ENCODE results near the gene BRMS1L. TPM values are rescaled to one million over a fixed set of nuclear protein-coding genes. Genes with fewer than 3 reads are reported as not detected.

Gene BRMS1L
- total RNA-seq, 2 experiments from 2014 or later = 6.1 to 9.2 TPM

- intact Hi-C loops (cut with DNase I, micrococcal nuclease) = no loop called here
- Mint-ChIP-seq H3K9me3 (peaks cover 2% of the 10 kb centered on the region), H3K36me3 (ENCODE audit: low read depth) (no peaks in the 10 kb centered on the region), H3K27ac (no peak overlapping the region), H3K27me3 (peaks cover 8% of the 10 kb centered on the region), H3K4me1 (ENCODE audit: low read depth) (no peaks in the 10 kb centered on the region), H3K4me3 (no peak overlapping the region)
- ChIA-PET CTCF (interaction anchor here (1.5 kb wide), 1 partner anchor 8 kb away, joined by 6 read pairs; no protein-coding TSS in a partner anchor), POLR2A (no interaction called here)
- H3K4me1 ChIP-seq (ENCODE audit: insufficient read depth, low read length) = no peaks in the 10 kb centered on the region
- TF ChIP-seq CTCF (IDR thresholded peaks at IDR 0.05) = no peak
- no peaks in the 10 kb centered on the region for H3K36me3 ChIP-seq (ENCODE audit: insufficient read depth, low read length)
- DNase-seq = no peak
- H3K9me3 ChIP-seq (ENCODE audit: control insufficient read depth in 1 of 2, insufficient read depth in 1 of 2, low read length in 2 of 2) = no peaks in the 10 kb centered on the region
- no peak for ATAC-seq (ENCODE audit: poor library complexity)
- H3K4me3 ChIP-seq (ENCODE audit: low read length) = no peak overlapping the region
- no peaks in the 10 kb centered on the region for H3K27me3 ChIP-seq (ENCODE audit: control insufficient read depth in 1 of 2, insufficient read depth in 2 of 2, low read length in 2 of 2)
- no peak overlapping the region for H3K27ac ChIP-seq (ENCODE audit: low read depth in 1 of 2, low read length in 2 of 2)
Measured at GRCh38 chr14:35915185-35915584, 89.0 kb downstream of the BRMS1L start.

DNA sequence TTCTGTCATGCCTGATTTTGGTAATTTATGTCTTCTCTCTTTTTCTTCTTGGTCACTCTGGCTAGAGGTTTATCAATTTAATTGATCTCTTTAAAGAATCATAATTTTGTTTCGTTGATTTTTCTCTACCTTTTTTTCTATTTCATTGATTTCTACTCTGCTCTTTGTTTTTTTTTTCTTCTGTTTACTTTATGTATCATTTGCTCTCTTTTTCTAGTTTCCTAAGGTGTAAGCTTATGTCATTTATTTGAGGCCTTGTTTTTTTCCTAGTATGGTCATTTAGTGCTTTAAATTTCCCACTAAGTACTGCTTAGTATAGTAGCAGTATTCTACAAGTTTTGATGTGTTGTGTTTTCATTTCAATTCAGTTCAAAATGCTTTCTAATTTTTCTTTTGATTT, 89.6 kb downstream of the BRMS1L start:
- Mint-ChIP-seq H3K4me1 (ENCODE audit: low read depth) (no peaks in the 10 kb centered on the region), H3K4me3 (no peak overlapping the region), H3K36me3 (ENCODE audit: low read depth) (no peaks in the 10 kb centered on the region), H3K27me3 (peaks cover 8% of the 10 kb centered on the region), H3K27ac (no peak overlapping the region), H3K9me3 (peaks cover 6% of the 10 kb centered on the region)
- Histone ChIP-seq H3K27me3 (ENCODE audit: control insufficient read depth in 1 of 2, insufficient read depth in 2 of 2, low read length in 2 of 2) (no peaks in the 10 kb centered on the region), H3K9me3 (ENCODE audit: control insufficient read depth in 1 of 2, insufficient read depth in 1 of 2, low read length in 2 of 2) (no peaks in the 10 kb centered on the region), H3K4me1 (ENCODE audit: insufficient read depth, low read length) (no peaks in the 10 kb centered on the region), H3K27ac (ENCODE audit: low read depth in 1 of 2, low read length in 2 of 2) (no peak overlapping the region), H3K36me3 (ENCODE audit: insufficient read depth, low read length) (no peaks in the 10 kb centered on the region), H3K4me3 (ENCODE audit: low read length) (no peak overlapping the region)
- no peak for TF ChIP-seq CTCF (IDR thresholded peaks at IDR 0.05)
- ChIA-PET CTCF (interaction anchor here (1.5 kb wide), 1 partner anchor 8 kb away, joined by 6 read pairs; no protein-coding TSS in a partner anchor), POLR2A (no interaction called here)
- DNase-seq (no peak), ATAC-seq (ENCODE audit: poor library complexity) (no peak)
- intact Hi-C loops (cut with DNase I, micrococcal nuclease) = no loop called here

Other genes with a start within 250 kb of the BRMS1L start
- 10 to 100 TPM; 72.0 to 75.5 TPM for gene RALGAPA1, start 17.0 kb upstream of the BRMS1L start, total RNA-seq